NCI-H1436 (cell line): ENCODE measurements around the gene LYPD3.
A peak's percentile ranks its signal among the peaks of the same experiment; 100 is the strongest.
"Not testable (repeated sequence)": the region's sequence is repeated elsewhere in the genome, so short reads cannot be mapped to it uniquely, and the experiment has no call there.

Experiments used
- DNase-seq: peaks from one replicate; lab custom pipeline; 2025; lab: John Stamatoyannopoulos, UW

LYPD3 gene

DNA sequence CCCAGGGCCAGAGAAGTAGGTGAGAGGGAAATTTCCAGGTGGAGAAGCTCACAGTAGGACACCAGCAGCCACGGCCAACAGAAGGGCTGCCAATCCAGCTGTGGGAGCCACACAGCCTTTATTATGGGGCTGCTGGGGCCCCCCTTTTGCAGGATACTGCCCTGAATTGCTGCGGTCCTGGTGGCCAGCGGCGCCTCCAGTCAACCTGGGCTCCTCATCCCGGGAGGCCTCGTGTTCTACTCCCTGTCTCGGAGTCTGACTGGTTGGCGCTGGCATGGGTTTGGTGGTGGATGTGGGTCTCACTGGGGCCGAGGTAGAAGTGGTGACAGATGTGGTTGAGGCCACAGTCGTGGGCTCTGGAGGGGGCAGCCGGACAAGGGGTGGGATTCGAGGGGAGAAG lies 4.1 kb downstream of the LYPD3 start:
- DNase-seq: no peak

DNA sequence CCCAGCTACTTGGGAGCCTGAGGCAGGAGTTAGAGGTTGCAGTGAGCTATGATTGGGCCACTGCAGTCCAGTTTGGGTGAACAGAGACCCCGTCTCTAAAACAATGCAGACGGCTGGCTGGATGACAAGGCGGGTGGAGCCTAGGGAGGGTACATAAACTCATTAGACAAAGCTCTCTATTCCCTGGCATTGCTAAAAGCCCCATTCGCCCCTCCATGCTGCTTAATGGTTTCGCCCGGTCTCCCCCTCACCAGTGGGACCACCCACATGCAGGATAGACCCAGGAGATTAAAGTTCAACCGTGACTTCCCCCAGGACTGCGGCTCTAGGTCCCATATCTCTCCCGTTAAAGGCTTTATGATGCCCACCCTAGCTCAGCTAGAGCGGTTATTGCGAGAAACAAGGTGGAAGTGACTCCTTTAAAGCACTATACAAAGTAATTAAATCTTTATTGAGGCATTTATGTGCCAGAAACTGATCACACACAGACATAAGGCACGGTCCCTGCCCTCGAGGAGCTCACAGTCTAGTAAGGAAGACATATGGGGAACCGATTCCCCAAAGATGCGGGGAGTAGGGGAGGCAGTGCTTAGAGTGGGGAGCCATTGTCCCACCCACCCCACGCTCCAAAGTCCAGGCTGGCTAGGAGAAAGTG lies 4.9 kb downstream of the LYPD3 start:
- DNase-seq: no peak

DNA sequence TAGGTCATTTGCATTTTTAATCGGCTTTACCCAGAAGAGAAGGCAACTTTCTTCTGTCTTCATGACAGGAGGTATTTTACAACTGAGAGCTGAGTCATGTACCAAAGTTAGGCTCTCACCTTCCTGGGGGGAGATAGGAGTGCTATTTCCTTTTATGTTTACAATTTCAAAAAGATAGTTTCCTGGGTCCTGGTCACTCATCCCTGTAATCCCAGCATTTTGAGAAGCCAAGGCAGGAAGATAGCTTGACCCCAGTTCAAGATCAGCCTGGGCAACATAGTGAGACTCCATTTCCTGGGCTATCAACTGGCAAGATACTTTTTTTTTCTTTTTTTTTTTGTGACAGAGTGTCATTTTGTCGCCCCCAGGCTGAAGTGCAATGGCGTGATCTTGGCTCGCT lies 7.6 kb downstream of the LYPD3 start:
- DNase-seq: no peak

DNA sequence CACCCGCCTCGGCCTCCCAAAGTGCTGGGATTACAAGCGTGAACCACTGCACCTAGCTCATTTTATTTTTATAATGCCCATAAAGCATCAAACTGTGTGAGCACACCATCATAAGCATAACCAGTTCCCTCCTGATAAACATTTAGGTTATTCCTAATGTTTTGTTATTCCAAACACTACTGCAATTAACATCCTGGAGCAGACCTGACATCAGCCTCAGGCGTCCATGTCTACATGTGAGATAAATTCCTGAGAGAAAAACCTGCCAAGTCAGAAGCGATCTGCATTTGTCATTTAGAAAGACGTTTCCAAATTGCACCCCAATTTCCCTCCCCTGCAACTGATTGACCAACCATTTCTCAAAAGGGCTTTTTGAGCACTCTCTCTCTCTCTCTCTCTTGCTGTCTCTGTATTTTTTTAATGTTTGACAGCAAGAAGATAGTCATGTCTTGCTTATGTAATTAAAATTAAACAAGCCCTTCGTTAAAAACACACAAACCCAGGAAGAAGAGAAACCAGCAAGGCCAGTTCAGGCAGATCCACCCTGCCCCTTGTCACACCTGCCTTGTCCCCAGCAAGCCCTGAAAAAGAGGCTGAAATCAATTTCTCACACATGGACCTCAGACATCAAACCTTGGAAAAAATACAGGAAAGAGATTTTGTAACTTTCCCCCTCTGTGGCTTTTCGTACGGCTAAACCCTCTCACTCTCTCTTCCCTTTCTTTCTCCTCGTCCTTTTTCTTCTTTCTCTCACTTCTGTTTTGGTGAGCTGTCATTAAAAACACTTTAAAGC lies 9.9 kb downstream of the LYPD3 start:
- DNase-seq: no peak

DNA sequence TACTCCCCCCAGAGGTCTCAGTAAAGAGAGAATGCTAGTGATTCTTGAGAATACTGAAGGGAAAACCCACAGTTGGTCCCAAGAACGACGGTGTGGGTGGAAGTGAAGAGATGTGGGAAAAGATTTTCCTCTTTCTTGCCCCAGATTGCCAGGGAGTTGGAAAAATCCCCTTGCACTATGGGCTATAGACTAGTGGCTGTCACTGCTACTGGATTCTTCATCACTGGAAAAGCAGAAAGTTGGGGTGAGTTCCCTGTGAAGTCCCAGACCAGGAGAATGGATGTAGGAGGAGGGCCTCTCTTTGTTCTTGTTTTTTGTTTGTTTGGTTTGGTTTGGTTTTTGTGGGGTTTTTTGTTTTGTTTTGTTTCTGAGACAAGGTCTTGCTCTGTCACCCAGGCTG lies 11.4 kb downstream of the LYPD3 start:
- DNase-seq: no peak

DNA sequence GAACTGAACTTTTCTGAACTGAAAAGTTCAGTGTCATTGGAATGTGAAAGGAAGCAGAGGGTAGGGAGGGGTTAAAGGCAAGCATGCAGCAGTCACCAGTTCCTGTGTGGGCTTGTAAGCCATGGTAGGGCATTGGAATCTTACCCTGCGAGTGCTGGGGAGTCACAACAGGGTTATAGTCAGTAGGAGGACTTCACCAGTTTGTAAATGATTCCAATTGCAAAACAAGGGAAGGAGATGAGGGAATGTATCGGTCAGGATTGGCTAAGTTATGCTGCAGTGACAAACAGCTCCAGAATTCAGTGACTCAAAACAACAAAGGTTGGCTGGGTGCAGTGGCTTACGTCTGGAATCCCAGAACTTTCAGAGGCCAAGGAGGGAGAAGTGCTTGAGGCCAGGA lies 12.8 kb downstream of the LYPD3 start:
- no peak for DNase-seq

DNA sequence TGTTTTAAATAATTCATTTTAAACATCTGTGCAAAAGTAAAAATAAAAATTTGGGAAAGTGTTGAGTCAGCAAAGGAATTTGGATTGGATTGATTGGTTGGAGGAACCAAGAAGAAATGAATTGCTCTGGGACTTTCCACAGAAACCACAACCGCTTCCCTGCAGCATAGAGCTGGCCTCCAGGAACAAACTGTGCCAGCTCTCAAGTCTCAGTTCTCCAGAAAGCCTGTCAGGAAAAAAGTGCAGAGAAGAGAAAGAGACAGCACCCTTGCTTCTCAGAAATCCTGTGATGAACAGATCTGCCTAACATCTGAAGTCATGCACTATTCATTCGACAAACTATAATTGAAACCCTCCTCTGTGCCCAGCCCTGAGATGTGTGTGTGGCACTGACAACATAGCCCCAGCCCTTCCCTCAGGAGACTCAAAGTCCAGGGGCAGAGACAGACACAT lies 14.8 kb downstream of the LYPD3 start:
- no peak for DNase-seq

DNA sequence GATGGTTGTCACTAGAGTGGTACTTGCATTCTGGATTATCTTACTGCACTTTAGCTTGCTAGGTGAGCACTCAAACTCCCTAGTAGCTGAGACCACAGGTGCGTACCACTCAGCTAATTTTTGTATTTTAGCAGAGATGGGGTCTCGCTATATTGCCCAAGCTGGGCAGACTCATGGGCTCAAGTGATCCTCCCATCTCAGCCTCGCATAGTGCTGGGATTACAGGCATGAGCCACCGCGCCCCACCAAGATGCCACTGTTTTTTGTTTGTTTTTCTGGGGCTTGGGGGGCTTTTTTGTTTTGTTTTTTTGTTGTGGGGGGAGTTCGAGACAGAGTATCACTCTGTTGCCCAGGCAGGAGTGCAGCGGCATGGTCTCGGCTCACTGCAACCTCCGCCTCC lies 17.8 kb downstream of the LYPD3 start:
- DNase-seq: no peak

DNA sequence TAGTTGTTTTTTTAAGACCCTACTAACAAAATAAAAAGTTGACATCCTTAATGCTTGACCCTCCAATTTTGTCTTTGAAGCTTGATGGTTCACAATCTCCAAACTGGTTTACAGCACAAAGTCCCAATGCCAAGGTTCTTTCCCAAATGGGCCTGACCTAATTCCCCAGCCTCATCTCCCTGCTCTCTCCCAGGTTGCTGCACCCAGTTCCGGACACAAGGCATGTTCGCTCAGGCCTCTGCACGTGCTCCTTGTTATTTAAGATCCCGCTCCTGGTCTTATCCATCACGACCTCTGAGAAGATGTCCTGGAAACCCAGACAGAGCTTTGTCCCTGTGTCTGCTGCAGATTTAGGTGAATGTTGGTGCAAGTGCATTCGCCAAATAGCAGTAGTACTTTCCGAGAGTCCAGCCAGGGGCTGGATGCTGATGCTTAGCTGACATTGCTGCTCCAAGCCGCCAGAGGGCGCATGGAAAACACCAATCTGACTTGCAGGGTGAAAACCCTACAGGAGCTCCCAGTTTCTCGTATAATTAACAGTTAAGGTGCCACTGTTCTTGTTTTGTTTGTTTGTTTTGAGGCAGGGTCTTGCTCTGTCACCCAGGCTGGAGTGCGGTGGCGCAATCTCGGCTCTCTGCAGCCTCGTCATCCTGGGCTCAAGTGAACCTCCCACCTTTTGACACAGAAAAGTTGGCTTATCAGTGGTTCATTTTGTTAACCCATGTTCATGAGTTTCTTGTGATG lies 18.5 kb downstream of the LYPD3 start:
- DNase-seq: peak; percentile 57

DNA sequence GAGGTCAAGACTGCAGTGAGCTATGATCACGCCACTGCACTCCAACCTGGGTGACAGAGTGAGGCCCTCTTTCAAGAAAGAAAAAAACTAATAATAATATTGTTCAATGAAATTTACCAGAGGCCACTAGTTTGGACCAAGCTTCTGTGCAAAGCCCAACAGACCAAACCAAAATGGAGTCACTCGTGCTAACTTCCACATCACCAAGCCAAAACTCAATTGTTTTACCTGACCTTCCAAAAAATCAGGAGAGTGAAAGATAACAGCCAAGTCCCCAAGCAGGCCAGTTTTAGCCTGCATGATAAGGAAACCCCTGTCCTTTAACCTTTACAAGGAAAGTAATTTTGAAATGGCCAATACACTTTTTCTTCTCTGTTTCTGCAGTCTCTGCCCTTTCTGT lies 20.0 kb downstream of the LYPD3 start:
- DNase-seq: no peak

DNA sequence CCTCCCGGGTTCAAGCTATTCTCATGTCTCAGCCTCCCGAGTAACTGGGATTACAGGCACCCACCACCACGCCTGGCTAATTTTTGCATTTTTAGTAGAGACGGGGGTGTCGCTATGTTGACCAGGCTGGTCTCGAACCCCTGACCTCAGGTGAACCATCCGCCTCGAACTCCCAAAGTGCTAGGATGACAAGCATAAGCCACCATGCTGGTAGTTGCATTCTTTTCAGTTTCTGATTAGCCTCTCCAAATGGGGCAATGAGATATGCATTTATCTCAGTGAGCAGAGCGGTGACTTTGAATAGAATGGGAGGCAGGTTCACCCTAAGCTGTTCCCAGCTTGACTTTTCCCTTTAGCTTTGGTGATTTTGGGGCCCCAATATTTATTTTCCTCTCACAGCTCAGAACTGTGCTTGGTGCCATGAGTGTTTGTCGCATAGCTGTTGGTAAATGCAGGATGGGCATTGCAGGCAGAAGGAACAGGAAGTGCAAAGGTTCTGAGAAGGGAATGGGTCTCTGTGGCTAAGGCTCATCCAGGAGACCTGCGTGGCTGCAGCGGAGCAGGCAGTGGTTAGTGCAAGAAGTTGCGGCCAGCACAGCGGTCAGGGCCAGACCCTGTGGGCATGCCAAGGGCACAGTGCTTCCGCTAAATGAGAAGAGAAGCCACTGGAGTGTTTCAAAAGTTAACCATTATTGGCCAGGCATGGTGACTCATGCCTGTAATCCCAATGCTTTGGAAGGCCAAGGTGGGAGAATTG lies 20.7 kb downstream of the LYPD3 start:
- no peak for DNase-seq

DNA sequence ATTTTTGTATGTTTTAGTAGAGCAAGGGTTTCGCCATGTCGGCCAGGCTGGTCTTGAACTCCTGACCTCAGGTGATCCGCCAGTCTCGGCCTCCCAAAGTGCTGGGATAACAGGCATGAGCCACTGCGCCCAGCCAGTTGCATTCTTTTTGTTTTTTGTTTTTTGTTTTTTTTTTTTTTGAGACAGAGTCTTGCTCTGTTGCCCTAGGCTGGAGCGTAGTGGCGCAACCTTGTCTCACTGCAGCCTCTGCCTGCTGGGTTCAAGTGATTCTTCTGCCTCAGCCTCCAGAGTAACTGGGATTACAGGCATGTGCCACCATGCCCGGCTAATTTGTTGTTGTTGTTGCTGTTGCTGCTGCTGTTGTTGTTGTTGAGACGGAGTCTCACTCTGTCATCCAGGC lies 21.3 kb downstream of the LYPD3 start:
- DNase-seq: not testable (repeated sequence)

DNA sequence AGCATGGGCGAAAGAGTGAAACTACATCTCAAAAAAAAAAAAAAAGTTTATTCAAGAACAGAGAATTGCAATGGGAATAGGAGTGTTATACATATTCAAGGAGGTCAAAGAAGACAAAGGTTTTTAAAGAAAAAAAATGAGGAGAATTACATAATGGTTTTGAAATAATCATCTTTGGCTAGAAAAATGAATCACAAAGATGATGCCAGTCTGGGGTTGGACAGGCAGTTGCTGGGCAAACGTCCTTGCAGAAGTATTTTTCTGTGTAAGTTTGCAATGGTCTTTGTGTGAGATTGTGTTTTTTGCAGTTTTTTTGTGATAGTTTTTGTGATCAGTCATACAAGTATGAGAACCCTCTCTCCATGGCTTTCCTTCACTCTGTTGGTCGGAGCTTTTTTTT lies 23.7 kb downstream of the LYPD3 start:
- no peak for DNase-seq

DNA sequence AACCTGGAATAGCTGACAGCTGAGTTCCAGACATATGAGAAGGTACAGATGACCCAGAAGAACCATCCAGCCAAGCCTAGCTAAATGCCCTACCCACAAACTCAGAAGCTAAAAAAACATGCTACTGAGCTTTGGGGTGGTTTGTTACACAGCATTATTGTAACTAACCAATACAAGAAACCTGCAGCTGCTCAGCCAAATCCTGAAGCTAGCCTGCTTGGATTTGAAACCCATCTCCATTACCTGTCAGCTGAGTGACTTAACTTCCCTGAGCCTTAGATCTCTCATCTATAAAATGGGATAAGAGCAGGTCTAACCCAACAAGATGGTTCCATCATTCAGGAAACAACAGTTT lies 25.7 kb downstream of the LYPD3 start:
- no peak for DNase-seq

DNA sequence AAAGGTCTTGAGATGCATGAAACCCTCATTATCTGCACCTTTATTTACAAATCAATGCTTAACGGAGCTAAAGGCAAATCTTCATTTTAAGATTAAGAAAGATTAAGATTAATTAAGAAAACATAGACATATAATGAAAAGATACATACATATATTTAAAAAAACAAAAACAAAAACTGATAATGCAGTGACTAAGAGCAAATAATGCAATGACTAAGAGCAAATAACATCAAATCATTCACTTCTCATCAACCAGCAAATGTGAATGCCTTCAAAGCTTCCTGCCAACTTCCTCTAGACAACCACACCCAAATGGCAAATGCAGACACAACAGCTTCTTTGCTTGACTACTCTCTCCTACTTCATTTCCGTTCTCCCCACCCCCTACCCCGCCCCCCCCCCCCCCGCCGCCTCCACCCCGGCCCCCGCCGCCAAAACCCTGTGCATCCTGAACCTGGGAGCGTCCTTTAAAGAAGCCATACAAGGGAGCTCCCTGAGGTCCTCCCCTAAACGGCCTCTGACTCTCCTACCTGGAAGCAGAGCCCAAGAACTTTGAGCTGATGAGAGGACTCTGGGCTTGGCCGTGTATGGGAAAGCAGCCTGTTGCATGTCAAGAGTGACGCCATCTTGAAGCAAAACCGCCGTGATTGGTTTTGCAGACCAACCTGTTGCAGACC lies 26.2 kb downstream of the LYPD3 start:
- DNase-seq: no peak

DNA sequence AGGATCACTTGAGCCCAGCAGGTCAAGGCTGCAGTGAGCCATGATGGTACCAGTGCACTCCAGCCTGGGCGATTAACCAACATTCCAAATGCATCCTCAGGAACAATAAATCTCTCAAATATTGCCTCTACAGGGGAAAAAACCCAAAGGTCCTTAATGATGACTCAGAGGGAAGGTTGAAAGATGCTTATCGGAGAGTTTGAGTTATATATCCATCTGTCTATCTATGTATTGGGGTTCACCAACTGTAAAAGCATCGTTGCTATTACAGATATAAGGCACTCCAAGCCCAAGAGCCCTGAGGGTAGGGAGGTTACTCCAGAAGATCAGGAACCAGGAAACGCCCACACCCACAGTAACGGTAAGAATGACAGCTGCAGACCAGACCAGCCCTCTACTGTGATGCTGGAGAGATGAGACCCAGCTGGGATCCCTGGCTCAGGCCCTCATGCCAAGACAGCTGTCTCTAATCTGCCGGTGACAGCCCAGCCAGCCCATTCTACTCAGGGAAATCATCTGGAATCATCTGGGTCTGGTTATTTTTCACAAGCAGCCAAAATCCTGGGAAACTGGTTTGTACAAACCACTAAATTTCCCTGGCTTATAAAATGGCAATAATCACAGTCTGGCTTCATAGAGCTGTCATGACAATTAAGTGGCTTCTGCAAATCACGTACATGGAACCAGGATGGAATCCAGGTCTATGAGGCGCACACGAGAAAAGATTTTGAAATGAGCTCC lies 26.9 kb downstream of the LYPD3 start:
- DNase-seq: no peak

DNA sequence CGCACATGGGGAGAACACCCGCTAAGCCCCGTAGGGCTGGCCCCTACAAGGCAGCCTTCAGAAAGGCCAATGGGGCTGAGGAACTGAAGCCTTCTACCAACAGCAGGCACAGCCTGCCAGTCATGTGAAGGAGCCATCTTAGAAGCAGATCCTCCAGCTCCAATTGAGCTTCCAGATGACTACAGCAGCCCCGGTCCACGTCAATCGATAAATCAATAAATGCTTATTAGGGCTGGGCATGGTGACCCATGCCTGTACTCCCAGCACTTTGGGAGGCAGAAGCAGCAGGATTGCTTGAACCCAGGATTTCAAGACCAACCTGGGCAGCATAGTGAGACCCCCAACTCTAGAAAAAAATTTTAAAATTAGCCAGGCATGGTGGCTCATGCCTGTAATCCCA lies 27.7 kb downstream of the LYPD3 start:
- DNase-seq: no peak

DNA sequence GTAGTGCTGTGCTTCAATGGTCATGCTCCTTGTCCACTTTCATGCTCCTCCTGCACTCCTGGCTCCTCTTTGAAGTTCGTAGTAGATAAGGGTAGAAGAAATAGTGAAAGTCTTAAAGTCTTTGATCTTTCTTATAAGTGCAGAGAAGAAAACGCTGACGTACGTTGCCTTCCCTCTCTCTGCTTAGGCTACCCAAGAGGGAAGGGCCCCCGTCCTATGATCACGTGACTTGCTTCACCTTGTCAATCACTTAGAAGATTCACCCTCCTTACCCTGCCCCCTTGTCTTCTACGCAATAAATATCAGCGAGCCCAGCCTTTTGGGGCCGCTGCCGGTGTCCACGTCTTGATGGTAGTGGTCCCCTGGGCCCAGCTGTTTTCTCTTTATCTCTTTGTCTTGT lies 28.1 kb downstream of the LYPD3 start:
- not testable (repeated sequence) for DNase-seq

DNA sequence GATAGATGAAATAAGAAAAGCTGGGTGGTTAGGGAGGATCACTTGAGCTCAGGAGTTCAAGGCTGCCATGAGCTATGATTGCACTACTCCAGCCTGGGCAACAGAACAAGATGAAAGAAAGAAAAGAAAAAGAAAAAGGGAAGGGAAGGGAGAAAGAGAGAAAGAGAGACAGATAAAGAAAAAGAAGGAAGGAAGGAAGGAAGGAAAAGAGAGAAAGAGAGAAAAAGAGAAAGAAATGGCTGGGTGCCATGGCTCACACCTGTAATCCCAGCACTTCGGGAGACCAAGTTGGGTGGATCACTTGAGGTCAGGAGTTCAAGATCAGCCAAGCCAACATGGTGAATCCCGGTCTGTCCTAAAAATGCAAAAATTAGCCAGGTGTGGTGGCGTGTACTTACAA lies 29.6 kb downstream of the LYPD3 start:
- DNase-seq: no peak

DNA sequence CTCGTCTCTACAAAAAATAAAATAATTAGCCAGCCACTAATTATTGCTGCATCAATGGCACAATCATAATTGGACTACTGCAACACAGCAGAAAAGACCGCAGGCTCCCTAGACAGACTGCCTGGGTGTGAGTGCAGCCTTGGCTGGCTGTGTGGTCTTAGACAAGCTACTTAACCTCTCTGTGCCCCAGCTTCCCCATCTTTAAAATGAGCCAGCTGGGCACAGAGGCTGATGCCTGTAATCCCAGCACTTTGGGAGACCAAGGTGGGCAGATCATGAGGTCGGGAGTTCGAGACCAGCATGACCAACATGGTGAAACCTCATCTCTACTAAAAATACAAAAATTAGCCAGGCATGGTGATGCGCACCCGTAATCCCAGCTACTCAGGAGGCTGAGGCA lies 31.7 kb downstream of the LYPD3 start:
- DNase-seq: no peak

DNA sequence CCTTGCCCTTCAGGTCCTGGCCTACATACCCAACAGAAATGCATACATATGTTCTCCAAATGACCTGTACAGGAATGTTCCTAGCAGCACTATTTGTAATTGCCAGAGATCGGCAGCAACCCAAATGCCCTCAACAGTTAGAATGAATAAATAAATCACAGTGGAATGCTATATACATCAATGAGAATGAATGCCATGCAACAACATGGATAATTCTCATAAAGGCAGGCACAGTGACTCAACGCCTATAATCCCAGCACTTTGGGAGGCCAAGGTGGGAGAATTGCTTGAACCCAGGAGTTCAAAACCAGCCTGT lies 32.1 kb downstream of the LYPD3 start:
- no peak for DNase-seq
